HG03025 (cell line): ENCODE data around the gene AMD1.
"Not testable (repeated sequence)": the region's sequence is repeated elsewhere in the genome, so short reads cannot be mapped to it uniquely, and the experiment has no call there.

Experiments used
- ATAC-seq: cut with Tn5 transposase; IDR thresholded peaks from one replicate; pipeline ENCODE4 v1.9.1; 2021; ENCODE audit warnings: mild to moderate bottlenecking, moderate library complexity; ENCODE audit not compliant: unreplicated experiment, low FRiP score

The AMD1 gene

DNA sequence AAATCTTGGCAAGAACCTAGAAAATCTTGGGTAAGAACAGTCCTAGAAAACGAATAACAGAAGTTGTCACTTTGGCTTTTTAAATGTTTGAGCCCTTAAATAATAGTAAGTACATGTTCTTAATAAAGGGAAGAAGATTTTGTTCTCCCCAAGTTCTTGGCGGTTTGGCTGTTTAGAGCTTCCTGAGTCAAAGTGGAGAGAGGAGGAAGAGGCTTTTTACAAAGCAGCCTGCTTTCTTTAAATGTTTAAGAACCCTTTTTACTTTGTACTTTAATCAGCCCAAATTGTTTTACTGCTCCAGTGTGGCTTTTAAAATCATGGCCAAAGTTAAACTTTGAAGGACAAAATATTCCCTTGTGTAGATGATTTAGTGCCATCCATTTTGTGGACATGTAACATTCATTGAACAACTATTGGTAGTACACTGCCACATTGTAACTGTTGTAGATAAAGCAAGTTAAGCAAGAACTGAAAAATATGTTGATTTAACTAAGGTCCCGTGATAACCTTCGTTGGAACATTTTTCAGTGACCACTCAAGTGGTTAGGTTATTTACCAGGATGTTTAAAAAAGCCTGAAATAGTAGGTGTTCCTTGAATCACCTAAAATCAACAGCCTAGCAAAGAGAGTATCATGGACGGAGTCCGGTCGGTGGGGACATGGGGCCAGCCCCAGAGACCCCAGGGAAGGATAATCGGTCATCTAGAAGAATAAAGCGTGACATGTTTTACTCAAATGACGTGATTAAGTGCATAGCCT lies 2.4 kb downstream of the AMD1 start:
- ATAC-seq, result no peak

DNA sequence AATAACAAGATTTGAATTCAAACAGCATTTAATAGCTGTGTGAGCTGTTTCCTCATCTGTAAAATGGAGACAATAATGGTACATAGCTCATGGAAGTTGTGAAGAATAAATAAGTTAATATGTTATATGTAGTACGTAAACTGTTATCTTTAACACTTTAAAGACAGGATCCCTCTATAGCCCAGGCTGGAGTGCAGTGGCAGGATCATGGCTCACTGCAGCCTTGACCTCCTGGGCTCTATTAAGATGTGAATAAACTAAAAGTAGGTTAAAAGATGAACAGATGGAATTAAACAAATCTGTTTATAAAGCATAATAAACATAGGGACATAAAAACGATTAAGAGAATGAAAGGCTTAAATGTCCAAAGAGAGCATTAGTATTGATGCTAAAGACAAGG lies 3.0 kb downstream of the AMD1 start:
- ATAC-seq, result no peak

DNA sequence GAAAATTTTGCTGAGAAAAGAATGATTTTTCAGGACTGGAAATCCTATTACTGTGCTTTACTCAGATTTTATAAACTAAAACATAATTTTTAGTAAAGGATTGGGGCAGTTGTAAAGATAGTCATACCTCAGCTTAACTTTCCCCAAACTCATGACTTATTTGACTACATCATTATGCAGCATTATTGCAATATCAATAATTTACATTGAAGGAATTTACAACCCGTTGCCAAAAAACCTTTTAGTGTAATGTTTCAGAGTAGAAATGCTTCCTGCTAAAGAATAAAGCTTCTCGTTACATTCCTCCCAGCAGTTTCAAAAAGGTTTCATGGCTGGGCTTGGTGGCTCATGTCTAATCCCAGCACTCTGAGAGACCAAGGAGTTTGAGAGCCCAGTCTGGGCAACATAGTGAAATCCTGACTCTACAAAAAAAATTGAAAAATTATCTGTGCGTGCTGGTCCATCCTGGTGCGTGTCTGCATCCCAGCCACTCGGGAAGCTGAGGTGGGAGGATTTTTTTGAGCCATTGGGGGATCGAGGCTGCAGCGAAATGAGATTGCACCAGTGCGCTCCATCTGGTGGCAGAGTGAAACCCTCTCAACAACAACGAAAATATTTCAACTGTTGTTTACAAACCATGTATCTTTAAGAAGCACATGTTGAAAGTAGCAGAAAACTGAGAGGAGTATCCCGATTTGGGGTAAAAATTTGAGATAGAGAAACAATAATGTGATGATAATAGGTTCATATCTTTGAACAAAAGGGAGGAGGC lies 4.4 kb downstream of the AMD1 start:
- ATAC-seq, result no peak

DNA sequence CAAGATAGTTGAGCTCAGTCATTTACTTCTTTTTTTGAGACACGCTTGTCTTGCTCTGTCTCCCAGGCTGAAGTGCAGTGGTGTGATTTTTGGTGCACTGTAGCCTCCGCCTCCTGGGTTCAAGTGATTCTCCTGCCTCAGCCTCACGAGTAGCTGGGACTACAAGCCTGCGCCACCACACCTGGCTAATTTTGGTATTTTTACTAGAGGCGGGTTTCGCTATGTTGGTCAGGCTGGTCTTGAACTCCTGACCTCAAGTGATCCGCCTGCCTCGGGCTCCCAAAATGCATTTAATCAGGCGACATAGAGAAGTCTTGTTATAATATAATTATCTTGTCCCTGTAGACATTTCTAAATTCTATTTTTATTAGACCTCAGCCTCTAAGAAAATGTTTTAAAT lies 6.1 kb downstream of the AMD1 start:
- ATAC-seq, result no peak

DNA sequence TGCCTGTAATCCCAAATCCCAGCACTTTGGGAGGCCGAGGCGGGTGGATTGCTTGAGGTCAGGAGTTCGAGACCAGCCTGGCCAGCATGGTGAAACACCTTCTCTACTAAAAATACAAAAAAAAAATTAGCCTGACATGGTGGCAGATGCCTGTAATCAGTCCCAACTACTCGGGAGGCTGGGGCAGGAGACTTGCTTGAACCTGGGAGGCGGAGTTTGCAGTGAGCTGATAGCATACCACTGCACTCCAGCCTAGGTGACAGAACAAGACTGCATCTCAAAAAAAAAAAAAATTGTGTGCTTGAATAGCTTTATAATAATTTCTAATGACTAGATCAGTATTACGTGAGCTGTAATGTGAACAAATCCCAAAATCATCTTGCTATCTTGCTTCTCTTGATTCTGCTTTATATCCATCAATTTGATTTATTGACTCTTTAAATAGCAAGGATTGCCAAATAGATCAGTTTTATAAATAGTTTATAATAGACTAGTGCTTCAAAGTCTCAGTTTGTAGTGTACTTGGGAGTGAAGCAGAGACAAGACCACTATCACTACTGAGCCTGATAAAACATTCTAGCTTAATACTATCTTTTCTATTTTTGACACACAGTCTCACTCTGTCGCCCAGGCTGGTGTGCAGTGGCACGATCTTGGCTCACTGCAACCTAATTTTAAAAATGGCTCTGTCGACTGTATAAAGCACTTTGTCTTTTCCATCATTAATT lies 7.1 kb downstream of the AMD1 start:
- ATAC-seq, result no peak

DNA sequence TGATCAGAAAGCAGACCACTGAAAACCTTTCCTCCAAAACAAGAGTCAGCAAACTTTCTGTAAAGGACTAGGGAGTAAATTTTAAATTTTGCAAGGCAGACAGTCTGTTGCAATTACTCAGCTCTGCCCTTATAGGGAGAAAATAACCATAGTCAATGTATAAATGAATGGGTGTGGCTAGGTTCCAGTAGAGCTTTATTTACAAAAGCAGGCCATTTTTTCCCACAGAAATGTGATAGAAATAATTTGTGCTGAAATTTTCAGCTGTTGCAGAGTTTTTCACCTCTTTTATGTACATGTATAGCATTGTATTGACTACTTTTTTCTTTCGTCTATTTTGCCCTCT lies 7.7 kb downstream of the AMD1 start:
- no peak for ATAC-seq

DNA sequence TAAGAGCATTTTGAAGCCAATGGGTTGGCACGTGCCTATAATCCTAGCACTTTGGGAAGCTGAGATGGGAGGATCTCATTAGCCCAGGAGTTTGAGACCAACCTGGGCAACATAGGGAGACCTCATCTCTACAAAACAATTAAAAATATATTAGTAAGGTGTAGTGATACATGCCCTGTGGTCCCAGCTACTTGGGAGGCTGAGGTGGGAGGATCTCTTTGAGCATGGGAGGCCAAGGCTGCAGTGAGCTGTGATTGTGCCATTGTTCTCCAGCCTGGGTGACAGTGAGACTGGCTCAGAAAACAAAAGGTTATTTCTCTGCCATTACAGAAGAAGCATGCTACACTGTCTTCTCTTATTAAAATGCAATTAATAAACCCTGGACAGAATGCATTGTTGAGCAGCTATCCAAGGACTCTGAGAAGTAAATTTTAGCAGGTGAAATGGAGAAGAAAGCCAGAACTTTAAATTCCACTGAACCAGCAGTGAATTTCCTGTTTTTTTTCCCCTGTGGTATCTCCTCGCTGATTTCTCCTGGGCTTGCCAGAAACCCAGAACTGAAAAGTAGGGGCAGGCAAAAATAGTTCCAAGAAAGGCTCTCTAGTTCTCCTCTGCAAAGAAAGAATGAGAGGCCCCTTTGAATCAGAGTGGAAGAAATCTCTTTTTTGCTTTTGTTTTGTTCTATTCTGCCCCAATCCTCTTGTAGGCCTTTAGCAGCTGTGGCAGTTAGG lies 8.4 kb downstream of the AMD1 start:
- no peak for ATAC-seq

DNA sequence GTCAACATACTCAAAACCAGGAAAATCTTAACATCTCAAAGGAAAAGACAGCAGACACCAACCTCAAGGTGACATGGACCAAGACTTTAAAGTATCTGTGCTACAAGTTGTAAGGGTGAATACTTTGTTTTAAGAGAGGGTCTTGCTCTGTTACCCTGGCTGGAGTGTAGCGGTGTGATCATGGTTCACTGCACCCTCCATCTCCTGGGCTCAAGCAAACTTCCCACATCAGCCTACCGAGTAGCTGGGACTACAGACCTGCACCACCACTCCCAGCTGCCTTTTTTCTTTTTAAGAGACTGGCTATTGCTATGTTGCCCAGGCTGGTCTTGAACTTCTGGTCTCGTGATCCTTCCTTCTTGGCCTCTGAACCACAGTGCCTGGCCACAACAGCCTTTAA lies 9.7 kb downstream of the AMD1 start:
- ATAC-seq, result no peak

DNA sequence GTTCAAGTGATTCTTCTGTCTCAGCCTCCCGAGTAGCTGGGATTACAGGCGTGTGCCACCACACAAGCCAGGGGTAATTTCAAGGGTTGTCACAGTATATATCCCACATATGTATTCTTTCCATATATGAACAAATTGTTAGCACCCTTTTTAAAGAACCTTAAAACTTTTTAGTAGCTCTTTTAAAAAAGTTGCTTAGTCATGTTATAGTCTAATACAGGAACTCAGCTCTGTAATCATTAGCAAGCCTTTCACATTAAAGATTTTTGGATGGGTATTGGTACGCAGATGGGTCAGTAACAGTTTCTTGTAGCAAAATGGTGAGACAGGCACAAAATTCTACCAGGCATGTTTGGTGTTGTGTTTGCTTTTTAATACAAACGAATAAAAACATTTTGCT lies 10.9 kb downstream of the AMD1 start:
- no peak for ATAC-seq

DNA sequence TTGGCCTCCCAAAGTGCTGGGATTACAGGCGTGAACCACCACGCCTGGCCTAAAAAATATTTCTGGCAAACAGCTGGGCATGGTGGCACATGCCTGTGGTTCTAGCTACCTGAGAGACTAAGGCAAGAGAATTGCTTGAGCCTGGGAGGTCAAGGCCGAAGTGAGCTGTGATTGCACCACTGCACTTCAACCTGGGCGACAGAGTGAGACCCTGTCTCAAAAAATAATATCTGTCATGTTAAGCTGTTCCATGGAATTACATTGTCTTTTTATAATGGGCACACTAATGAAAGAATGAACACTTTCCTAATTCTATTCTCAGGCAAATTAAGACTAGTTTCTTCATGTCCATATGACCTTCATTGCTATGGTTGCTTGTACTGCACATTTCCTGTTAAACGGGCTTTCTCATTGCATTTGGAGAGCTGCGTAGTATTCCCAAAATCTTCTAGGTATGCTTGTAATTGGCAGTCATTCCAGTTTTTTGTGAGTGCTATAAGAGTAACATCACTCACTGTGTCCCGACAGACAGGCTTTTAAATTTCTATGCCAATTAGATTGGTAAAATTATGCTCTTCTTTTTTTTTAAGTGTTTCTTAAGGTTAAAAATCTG lies 12.1 kb downstream of the AMD1 start:
- ATAC-seq, result no peak

DNA sequence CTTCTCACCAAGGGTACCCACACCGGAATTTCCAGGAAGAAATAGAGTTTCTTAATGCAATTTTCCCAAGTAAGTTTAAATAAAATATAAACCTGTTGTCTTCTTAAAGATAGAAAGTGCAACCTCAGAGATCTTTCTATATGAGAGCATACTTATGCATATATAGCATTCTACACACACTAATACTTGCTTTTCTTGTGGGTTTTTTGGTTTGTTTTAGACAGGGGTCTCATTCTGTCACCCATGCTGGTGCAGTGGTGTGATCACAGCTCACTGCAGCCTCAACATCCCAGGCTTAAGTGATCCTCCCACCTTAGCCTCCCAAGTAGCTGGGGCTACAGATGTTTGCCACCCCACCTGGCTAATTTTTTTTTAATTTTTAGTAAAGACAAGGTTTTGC lies 15.7 kb downstream of the AMD1 start:
- no peak for ATAC-seq

DNA sequence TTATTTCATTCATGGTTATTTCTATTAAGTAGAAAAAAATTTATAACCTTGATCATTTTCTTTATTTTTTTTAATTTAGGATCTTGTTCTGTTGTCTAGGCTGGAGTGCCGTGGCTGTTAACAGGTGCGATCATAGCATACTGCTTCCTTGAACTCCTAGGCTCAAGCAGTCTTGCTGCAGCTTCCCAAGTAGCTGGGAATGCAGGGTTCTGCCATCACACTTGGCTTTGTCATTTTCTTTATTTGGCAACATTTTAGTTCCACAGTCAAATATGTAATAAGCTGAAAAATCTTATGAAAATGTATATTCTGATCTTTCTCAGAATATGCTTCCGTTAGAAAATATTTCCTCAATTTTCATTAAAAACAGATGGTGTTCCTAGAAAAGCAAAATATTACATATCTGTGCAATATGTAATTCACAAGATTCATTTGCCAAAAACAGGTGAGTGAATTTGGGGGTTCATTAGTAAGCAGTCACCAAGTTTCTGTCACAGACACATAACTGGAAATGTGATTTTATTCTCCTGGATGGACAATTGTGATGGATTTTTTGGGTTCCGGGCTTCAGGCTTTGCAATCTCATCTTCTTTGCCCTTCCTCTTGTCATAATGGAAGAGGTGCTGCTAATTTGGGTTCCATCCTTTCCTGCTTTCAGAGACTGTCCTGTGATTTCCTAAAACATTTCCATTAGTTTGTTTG lies 21.5 kb downstream of the AMD1 start:
- ATAC-seq, result no peak

DNA sequence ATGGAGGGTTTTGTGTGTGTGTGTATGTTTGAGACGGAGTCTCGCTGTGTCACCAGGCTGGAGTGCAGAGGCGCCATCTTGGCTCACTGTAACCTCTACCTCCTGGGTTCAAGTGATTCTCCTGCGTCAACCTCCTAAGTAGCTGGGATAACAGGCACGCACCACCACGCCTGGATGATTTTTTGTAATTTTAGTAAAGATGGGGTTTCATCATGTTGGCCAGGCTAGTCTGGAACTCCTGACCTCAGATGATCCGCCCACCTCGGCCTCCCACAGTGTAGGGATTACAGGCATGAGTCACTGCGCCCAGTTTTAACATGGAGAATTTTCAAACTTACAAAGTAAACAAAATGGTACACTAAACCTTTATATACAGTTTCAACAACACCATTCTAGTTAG lies 22.8 kb downstream of the AMD1 start:
- ATAC-seq, result no peak

DNA sequence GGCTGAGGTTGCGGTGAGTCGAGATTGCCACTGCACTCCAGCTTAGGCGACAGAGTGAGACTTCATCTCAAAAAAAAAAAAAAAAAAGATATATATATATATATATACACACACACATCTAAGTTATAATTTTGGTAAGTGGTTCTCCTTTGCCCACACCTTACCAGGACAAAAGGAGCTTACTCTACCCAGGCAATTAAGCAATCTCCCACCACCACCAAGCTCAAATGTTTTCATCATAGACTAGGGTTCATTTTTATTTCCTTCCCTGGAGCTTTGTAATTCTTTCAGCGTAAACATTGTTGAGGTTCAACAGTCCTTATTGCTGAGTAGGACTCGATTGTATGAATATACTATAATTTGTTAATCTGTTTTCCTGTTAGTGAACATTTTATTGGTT lies 23.5 kb downstream of the AMD1 start:
- no peak for ATAC-seq

DNA sequence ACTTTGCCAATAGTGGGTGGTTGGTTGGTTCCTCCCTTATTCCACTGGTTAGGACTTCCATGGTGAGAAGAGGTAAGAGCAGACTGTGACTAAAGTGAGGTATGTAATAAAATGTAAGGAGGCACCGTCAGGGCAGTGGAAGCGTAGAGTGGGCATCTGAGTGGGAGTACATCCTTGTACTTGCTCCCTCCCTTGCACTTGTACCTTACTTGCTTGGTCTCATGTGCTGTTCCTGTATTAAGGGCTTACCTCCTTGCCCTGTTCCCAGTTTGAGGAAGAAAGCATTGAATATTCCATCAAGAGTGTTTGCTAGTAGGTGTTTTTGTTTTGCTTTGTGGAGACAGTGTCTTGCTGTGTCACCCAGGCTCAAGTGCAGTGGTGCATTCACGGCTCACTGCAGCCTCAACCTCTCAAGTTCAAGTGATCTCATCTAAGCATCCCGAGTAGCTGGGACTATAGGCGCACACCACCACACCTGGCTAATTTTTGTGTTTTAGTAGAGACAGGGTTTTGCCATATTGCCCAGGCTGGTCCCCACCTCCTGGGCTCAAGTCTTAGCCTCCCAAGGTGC lies 25.5 kb downstream of the AMD1 start:
- no peak for ATAC-seq

DNA sequence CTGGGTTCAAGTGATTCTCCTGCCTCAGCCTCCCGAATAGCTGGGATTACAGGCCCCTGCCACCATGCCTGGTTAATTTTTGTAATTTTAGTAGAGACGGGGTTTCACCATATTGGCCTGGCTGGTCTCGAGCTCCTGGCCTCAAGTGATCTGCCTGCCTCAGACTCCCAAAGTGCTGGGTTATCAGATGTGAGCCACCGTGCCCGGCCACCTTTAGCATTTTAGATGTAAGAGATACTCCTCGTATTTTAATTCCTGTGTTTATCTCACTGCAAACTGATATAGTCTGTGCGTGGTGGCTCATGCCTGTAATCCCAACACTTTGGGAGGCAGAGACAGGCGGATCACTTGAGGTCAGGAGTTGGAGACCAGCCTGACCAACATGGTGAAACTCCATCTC lies 27.0 kb downstream of the AMD1 start:
- ATAC-seq, result not testable (repeated sequence)

DNA sequence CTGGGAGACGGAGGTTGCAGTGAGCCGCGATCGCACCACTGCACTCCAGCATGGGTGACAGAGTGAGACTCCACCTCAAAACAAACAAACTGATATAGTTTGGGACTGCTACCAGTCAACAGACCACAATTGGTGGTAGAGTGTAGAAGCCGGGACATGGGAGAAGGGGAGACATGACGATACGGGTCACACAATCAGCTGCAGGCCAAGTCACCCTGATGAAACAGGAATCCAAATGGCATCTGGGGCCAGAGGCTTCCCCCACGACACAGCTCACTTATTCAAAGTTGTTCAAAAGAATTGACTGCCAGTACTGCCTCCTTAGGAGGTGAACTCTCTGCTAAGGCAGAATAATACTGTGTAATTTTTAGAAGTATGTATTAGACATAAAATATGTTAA lies 27.5 kb downstream of the AMD1 start:
- ATAC-seq, result no peak

DNA sequence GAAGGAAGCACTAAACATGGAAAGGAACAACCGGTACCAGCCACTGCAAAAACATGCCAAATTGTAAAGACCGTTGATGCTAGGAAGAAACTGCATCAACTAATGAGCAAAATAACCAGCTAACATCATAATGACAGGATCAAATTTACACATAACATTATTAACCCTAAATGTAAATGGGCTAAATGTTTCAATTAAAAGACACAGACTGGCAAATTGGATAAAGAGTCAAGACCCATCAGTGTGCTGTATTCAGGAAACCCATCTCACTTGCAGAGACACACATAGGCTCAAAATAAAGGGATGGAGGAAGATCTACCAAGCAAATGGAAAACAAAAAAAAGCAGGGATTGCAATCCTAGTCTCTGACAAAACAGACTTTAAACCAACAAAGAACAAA lies 31.7 kb downstream of the AMD1 start:
- not testable (repeated sequence) for ATAC-seq

DNA sequence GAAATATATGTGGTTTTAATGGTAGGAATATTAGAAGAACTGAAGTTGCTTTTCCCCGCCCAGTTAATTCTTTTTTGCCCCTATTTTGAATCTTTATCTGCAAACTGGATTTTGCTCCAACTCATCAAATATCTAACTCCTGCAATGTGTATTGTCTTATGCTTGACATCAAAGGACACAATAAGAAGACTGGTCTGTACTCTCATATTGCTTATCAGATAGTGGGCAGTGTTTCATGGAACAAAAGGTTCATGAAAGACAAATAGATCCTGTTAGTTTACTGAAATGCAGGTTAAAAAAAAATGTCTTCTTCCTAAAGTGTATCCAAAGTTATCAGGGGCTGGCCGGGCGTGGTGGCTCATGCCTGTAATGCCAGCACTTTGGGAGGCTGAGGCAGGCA lies 56.2 kb downstream of the AMD1 start:
- ATAC-seq, result no peak

DNA sequence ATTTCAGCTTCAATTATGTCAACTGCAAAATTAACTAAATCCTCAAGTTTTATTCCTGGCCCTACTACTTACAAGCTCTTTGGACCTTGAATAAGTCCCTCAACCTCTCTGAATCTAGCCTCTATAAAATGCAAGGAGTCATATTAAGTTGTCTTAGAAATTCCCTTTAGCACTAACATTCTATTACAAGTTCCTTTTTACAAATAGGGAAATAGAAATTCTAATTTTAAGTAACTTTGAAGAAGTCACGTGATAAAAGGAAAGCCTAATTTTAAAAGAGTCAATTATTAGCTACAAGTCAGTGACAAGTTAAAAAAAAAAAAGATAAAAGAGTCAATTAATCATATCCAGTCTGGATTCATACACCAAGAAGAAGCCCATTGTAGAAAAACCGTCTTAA lies 59.3 kb downstream of the AMD1 start:
- ATAC-seq, result no peak
